Nephron (organoid): Measurements from ENCODE around the gene RERG.

Experiments
- H3K27ac Mint-ChIP-seq, 3 experiments: 2 replicates each; pipeline ENCODE4 v1.8.0; 2020; ENCODE audit warnings: mixed read lengths in 3 of 3, mild to moderate bottlenecking in 2 of 3, moderate library complexity in 1 of 3
- H3K27me3 Mint-ChIP-seq: 2 replicates; pipeline ENCODE4 v1.8.0; 2021; ENCODE audit warnings: low read depth, mild to moderate bottlenecking, moderate library complexity, mixed read lengths
- H3K36me3 Mint-ChIP-seq: 2 replicates; pipeline ENCODE4 v1.8.0; 2020; ENCODE audit warnings: low read depth, mixed read lengths
- H3K4me1 Mint-ChIP-seq: 2 replicates; pipeline ENCODE4 v1.8.0; 2020; ENCODE audit warnings: mixed read lengths
- H3K4me3 Mint-ChIP-seq, 3 experiments: 2 replicates each; pipeline ENCODE4 v1.8.0; 2020; ENCODE audit warnings: mild to moderate bottlenecking in 3 of 3, mixed read lengths in 3 of 3, moderate library complexity in 2 of 3
- H3K9me3 Mint-ChIP-seq: 2 replicates; pipeline ENCODE4 v1.8.0; 2020; ENCODE audit warnings: mixed read lengths
- TF ChIP-seq, protein P1 (sequence below), 3 experiments: fragments of 200-600 bp; sonication (generic); IDR thresholded peaks; one replicate each; pipeline ENCODE4 v1.5.0; 2021; ENCODE audit warnings: antibody characterized with exemption in 3 of 3; ENCODE audit not compliant: unreplicated experiment in 3 of 3

Gene RERG

GRCh38 chr12:15200641-15201040 is 20.6 kb downstream of the RERG start:
- Mint-ChIP-seq H3K4me3 (no peak overlapping the region), H3K27ac (peak overlapping the region; percentile 58 to 87 (median 74)), H3K36me3 (peaks cover 11% of the 10 kb centered on the region), H3K9me3 (peaks cover 13% of the 10 kb centered on the region), H3K27me3 (no peaks in the 10 kb centered on the region), H3K4me1 (peaks cover 44% of the 10 kb centered on the region)
- TF ChIP-seq, protein P1, sequence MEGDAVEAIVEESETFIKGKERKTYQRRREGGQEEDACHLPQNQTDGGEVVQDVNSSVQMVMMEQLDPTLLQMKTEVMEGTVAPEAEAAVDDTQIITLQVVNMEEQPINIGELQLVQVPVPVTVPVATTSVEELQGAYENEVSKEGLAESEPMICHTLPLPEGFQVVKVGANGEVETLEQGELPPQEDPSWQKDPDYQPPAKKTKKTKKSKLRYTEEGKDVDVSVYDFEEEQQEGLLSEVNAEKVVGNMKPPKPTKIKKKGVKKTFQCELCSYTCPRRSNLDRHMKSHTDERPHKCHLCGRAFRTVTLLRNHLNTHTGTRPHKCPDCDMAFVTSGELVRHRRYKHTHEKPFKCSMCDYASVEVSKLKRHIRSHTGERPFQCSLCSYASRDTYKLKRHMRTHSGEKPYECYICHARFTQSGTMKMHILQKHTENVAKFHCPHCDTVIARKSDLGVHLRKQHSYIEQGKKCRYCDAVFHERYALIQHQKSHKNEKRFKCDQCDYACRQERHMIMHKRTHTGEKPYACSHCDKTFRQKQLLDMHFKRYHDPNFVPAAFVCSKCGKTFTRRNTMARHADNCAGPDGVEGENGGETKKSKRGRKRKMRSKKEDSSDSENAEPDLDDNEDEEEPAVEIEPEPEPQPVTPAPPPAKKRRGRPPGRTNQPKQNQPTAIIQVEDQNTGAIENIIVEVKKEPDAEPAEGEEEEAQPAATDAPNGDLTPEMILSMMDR (IDR thresholded peaks at IDR 0.05; ENCODE audit: unreplicated experiment in 3 of 3), result no peak

GRCh38 chr12:15199930-15200329 is 21.3 kb downstream of the RERG start:
- Mint-ChIP-seq H3K4me3 (no peak overlapping the region), H3K36me3 (peaks cover 11% of the 10 kb centered on the region), H3K4me1 (peaks cover 40% of the 10 kb centered on the region), H3K9me3 (peaks cover 13% of the 10 kb centered on the region), H3K27ac (peak overlapping the region in 1 of 3 experiments; percentile 74), H3K27me3 (no peaks in the 10 kb centered on the region)
- TF ChIP-seq, protein P1 (IDR thresholded peaks at IDR 0.05; ENCODE audit: unreplicated experiment in 3 of 3), result no peak

DNA sequence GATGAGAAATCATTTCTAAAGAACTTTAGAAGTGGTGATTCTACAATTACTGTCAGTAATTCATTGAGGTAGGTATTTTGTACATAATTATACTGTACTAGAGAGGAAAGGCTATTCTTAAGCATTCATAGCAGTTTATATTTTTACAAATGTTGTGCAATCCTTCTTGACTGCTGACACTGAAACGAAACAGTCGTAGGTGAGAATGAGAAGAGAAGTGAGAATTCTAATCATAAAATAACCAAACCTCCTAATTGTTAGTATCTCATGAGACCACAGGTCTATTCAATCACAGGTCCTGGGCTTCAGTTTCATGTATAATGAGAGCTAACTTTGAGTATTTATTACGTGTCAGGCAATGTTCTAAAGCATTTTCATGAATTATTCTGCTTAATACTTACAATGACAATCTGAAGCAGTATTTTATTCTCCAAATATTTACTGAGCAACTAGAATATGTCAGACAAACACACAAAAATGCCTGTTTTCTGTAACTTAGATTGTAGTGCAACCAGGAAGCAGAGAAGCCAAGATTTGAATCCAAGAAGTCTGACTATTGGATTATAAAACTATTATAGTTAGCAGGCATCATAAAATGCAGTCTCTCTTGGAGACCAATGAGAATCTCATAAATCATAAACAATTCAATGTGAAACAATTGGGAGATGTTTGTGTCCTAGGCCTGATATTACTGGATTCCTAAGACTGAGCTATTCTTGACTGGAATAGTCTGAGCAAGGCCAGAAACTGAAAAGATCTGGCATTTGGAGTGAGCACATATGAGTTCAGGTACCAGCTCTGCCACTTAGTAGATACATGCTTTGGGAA is 24.3 kb downstream of the RERG start:
- no peaks in the 10 kb centered on the region for H3K36me3 Mint-ChIP-seq
- no peak overlapping the region for H3K4me3 Mint-ChIP-seq
- H3K27me3 Mint-ChIP-seq, result no peaks in the 10 kb centered on the region
- peak overlapping the region; percentile 6 to 89 (median 34) for H3K27ac Mint-ChIP-seq
- no peaks in the 10 kb centered on the region for H3K9me3 Mint-ChIP-seq
- TF ChIP-seq, protein P1 (IDR thresholded peaks at IDR 0.05; ENCODE audit: unreplicated experiment in 3 of 3), result no peak
- H3K4me1 Mint-ChIP-seq, result peaks cover 49% of the 10 kb centered on the region

GRCh38 chr12:15196221-15196620 is 25.0 kb downstream of the RERG start:
- Mint-ChIP-seq H3K27ac (peak overlapping the region; percentile 34 to 89 (median 44)), H3K4me1 (peaks cover 49% of the 10 kb centered on the region), H3K9me3 (no peaks in the 10 kb centered on the region), H3K4me3 (no peak overlapping the region), H3K36me3 (no peaks in the 10 kb centered on the region), H3K27me3 (no peaks in the 10 kb centered on the region)
- TF ChIP-seq, protein P1 (IDR thresholded peaks at IDR 0.05; ENCODE audit: unreplicated experiment in 3 of 3), result no peak

- H3K36me3 Mint-ChIP-seq, result no peaks in the 10 kb centered on the region
- H3K4me1 Mint-ChIP-seq, result peaks cover 36% of the 10 kb centered on the region
- no peaks in the 10 kb centered on the region for H3K9me3 Mint-ChIP-seq
- H3K27ac Mint-ChIP-seq, result peak overlapping the region; percentile 85 to 89 (median 88)
- TF ChIP-seq, protein P1 (IDR thresholded peaks at IDR 0.05; ENCODE audit: unreplicated experiment in 3 of 3), result no peak
- H3K27me3 Mint-ChIP-seq, result no peaks in the 10 kb centered on the region
- peak overlapping the region in 2 of 3 experiments; percentile 0 to 7 for H3K4me3 Mint-ChIP-seq
Observed at GRCh38 chr12:15194456-15195368, 26.5 kb downstream of the RERG start.
